CD4-positive, CD25-positive, alpha-beta regulatory T cell (primary cell): Measurements from ENCODE around the gene HERC4. TPM values are rescaled to one million over a fixed set of nuclear protein-coding genes. Genes with fewer than 3 reads are reported as not detected.
A peak's percentile ranks its signal among the peaks of the same experiment; 100 is the strongest.

Experiments
- ATAC-seq, 2 donors: fragments of 150-1000 bp; cut with Tn5 transposase; one replicate each; pipeline ENCODE4 v1.10.0; 2021; ENCODE audit warnings: low read depth in 2 of 2, moderate number of reproducible peaks in 2 of 2, moderate library complexity in 1 of 2
- DNase-seq, 3 donors: peaks; one replicate each; pipeline versions ENCODE4 v3.0.0 to v3.0.0-alpha.2; 2012 to 2022; ENCODE audit warnings: mixed read lengths in 1 of 3
- H3K27ac ChIP-seq: one replicate; pipeline ENCODE4 v1.7.0; 2013; ENCODE audit warnings: mild to moderate bottlenecking, low read length; ENCODE audit not compliant: insufficient read depth, poor library complexity, severe bottlenecking
- H3K27me3 ChIP-seq: one replicate; pipeline ENCODE4 v1.7.0; 2013; ENCODE audit warnings: low read length; ENCODE audit not compliant: control insufficient read depth, insufficient read depth
- H3K36me3 ChIP-seq: one replicate; pipeline ENCODE4 v1.7.0; 2013; ENCODE audit warnings: mild to moderate bottlenecking, low read length, moderate library complexity; ENCODE audit not compliant: control insufficient read depth, insufficient read depth
- H3K4me1 ChIP-seq: 2 replicates; pipeline ENCODE4 v1.7.0; 2013; ENCODE audit warnings: mild to moderate bottlenecking, low read length; ENCODE audit not compliant: insufficient read depth, control insufficient read depth, poor library complexity, severe bottlenecking
- H3K4me3 ChIP-seq: one replicate; pipeline ENCODE4 v1.7.0; 2013; ENCODE audit warnings: low read depth, mild to moderate bottlenecking, low read length, moderate library complexity
- H3K9me3 ChIP-seq, 2 experiments: 1 replicate in 1 of 2; 2 replicates in 1 of 2; pipeline ENCODE4 v1.7.0; 2013; ENCODE audit warnings: low read length in 2 of 2, mild to moderate bottlenecking in 1 of 2, moderate library complexity in 1 of 2; ENCODE audit not compliant: control insufficient read depth in 2 of 2
- H3K27ac Mint-ChIP-seq, 3 donors: one replicate each; pipeline ENCODE4 v1.8.0; 2020 to 2022; ENCODE audit warnings: mild to moderate bottlenecking in 3 of 3, mixed read lengths in 3 of 3, moderate library complexity in 2 of 3
- H3K27me3 Mint-ChIP-seq: one replicate; pipeline ENCODE4 v1.8.0; 2022; ENCODE audit warnings: mild to moderate bottlenecking, mixed read lengths
- H3K36me3 Mint-ChIP-seq: one replicate; pipeline ENCODE4 v1.8.0; 2020; ENCODE audit warnings: mixed read lengths
- H3K4me1 Mint-ChIP-seq, 4 donors: one replicate each; pipeline ENCODE4 v1.8.0; 2020 to 2022; ENCODE audit warnings: mixed read lengths in 4 of 4, mild to moderate bottlenecking in 1 of 4
- H3K4me3 Mint-ChIP-seq, 4 donors: one replicate each; pipeline ENCODE4 v1.8.0; 2020 to 2022; ENCODE audit warnings: mild to moderate bottlenecking in 4 of 4, mixed read lengths in 4 of 4, moderate library complexity in 3 of 4
- H3K9me3 Mint-ChIP-seq, 7 donors: one replicate each; pipeline ENCODE4 v1.8.0; 2020 to 2022; ENCODE audit warnings: mixed read lengths in 7 of 7, mild to moderate bottlenecking in 3 of 7, moderate library complexity in 2 of 7
- polyA plus RNA-seq, 4 donors: library from polyadenylated mRNA; unstranded; fragments of 300-500 nt; fragmentation: Illumina TruSeq; gene quantifications; one replicate each; pipeline ENCODE4 v1.2.3, GENCODE V29; 2021
- total RNA-seq: library from RNA; stranded (reverse); gene quantifications from one replicate; pipeline ENCODE4 v1.2.3, GENCODE V29; 2022

HERC4 gene
- 69.2 TPM for total RNA-seq
- 10 to 100 TPM; 21.6 to 33.4 (median 24.3) TPM for polyA plus RNA-seq

GRCh38 chr10:68074775-68075549 lies at the start of gene HERC4:
Gene HERC4, minus strand, starts transcription at chr10:68075283. Its CDS starts 2,175 bp downstream, at chr10:68073108.
- ATAC-seq (peak; percentile 88 to 90), DNase-seq (peak; percentile 89 to 93 (median 89))

GRCh38 chr10:68124718-68125117 lies 49.6 kb upstream of the HERC4 start:
- DNase-seq (no peak), ATAC-seq (no peak)
- peaks cover 0 to 4% (median 0%) of the 10 kb centered on the region in 4 donors for H3K4me1 Mint-ChIP-seq
- H3K9me3 ChIP-seq = no peaks in the 10 kb centered on the region
- H3K27me3 Mint-ChIP-seq = peaks cover 13% of the 10 kb centered on the region
- no peaks in the 10 kb centered on the region for H3K4me1 ChIP-seq
- peaks cover 8% of the 10 kb centered on the region for H3K27me3 ChIP-seq
- no peak overlapping the region for H3K4me3 ChIP-seq
- no peak overlapping the region for H3K27ac Mint-ChIP-seq
- H3K36me3 Mint-ChIP-seq = no peaks in the 10 kb centered on the region
- no peak overlapping the region for H3K4me3 Mint-ChIP-seq
- no peak overlapping the region for H3K27ac ChIP-seq
- H3K9me3 Mint-ChIP-seq = peaks cover 0 to 2% (median 0%) of the 10 kb centered on the region in 7 donors
- no peaks in the 10 kb centered on the region for H3K36me3 ChIP-seq

More at GRCh38 chr10:68074775-68075549, at the start of gene HERC4:
- peak within 1 kb of the TSS; percentile 97 for H3K27ac ChIP-seq
- H3K27me3 Mint-ChIP-seq = peaks cover 5% of the 10 kb centered on the region
- peaks cover 10% of the 10 kb centered on the region for H3K36me3 Mint-ChIP-seq
- H3K4me1 ChIP-seq = peaks cover 41% of the 10 kb centered on the region
- peak within 1 kb of the TSS; percentile 96 for H3K4me3 ChIP-seq
- peak within 1 kb of the TSS; percentile 94 to 98 (median 95) for H3K27ac Mint-ChIP-seq
- peak within 1 kb of the TSS; percentile 92 to 98 (median 98) for H3K4me3 Mint-ChIP-seq
- H3K36me3 ChIP-seq = peaks cover 12% of the 10 kb centered on the region
- H3K4me1 Mint-ChIP-seq = peaks cover 27 to 44% (median 39%) of the 10 kb centered on the region in 4 donors
- no peaks in the 10 kb centered on the region for H3K27me3 ChIP-seq
- H3K9me3 ChIP-seq = no peaks in the 10 kb centered on the region
- no peaks in the 10 kb centered on the region for H3K9me3 Mint-ChIP-seq

GRCh38 chr10:68121852-68122251 lies 46.8 kb upstream of the HERC4 start:
- H3K9me3 Mint-ChIP-seq = peaks cover 0 to 2% (median 0%) of the 10 kb centered on the region in 7 donors
- Histone ChIP-seq H3K27me3 (peaks cover 11% of the 10 kb centered on the region), H3K4me1 (no peaks in the 10 kb centered on the region), H3K9me3 (no peaks in the 10 kb centered on the region), H3K27ac (no peak overlapping the region), H3K4me3 (no peak overlapping the region), H3K36me3 (no peaks in the 10 kb centered on the region)
- no peaks in the 10 kb centered on the region for H3K36me3 Mint-ChIP-seq
- ATAC-seq (no peak), DNase-seq (no peak)
- H3K27ac Mint-ChIP-seq = no peak overlapping the region
- peaks cover 11% of the 10 kb centered on the region for H3K27me3 Mint-ChIP-seq
- H3K4me3 Mint-ChIP-seq = no peak overlapping the region
- H3K4me1 Mint-ChIP-seq = no peaks in the 10 kb centered on the region

GRCh38 chr10:68121020-68121743 lies 46.1 kb upstream of the HERC4 start:
- H3K36me3 Mint-ChIP-seq = no peaks in the 10 kb centered on the region

GRCh38 chr10:68118657-68119056 lies 43.6 kb upstream of the HERC4 start:
- Histone ChIP-seq H3K9me3 (no peaks in the 10 kb centered on the region), H3K36me3 (no peaks in the 10 kb centered on the region), H3K4me3 (no peak overlapping the region), H3K27ac (no peak overlapping the region), H3K27me3 (peaks cover 5% of the 10 kb centered on the region), H3K4me1 (no peaks in the 10 kb centered on the region)
- peak overlapping the region in 1 of 3 donors; percentile 13 for H3K27ac Mint-ChIP-seq
- H3K27me3 Mint-ChIP-seq = peaks cover 18% of the 10 kb centered on the region
- ATAC-seq = no peak
- peaks cover 0 to 4% (median 0%) of the 10 kb centered on the region in 4 donors for H3K4me1 Mint-ChIP-seq
- H3K4me3 Mint-ChIP-seq = no peak overlapping the region
- no peaks in the 10 kb centered on the region for H3K36me3 Mint-ChIP-seq
- DNase-seq = no peak
- H3K9me3 Mint-ChIP-seq = peaks cover 0 to 1% (median 0%) of the 10 kb centered on the region in 7 donors

More at GRCh38 chr10:68121020-68121743, 46.1 kb upstream of the HERC4 start:
- Histone ChIP-seq H3K27me3 (peaks cover 11% of the 10 kb centered on the region), H3K4me3 (no peak overlapping the region), H3K36me3 (no peaks in the 10 kb centered on the region), H3K4me1 (no peaks in the 10 kb centered on the region), H3K9me3 (no peaks in the 10 kb centered on the region), H3K27ac (no peak overlapping the region)
- H3K27ac Mint-ChIP-seq = no peak overlapping the region
- DNase-seq (no peak), ATAC-seq (no peak)
- no peaks in the 10 kb centered on the region for H3K4me1 Mint-ChIP-seq
- peaks cover 16% of the 10 kb centered on the region for H3K27me3 Mint-ChIP-seq
- H3K4me3 Mint-ChIP-seq = no peak overlapping the region
- peaks cover 0 to 1% (median 0%) of the 10 kb centered on the region in 7 donors for H3K9me3 Mint-ChIP-seq

- ATAC-seq (no peak), DNase-seq (no peak)
- Histone ChIP-seq H3K4me1 (no peaks in the 10 kb centered on the region), H3K27ac (no peak overlapping the region), H3K9me3 (no peaks in the 10 kb centered on the region), H3K27me3 (peaks cover 3% of the 10 kb centered on the region), H3K36me3 (no peaks in the 10 kb centered on the region), H3K4me3 (no peak overlapping the region)
- H3K9me3 Mint-ChIP-seq = peaks cover 0 to 1% (median 0%) of the 10 kb centered on the region in 7 donors
- H3K4me1 Mint-ChIP-seq = peaks cover 0 to 4% (median 0%) of the 10 kb centered on the region in 4 donors
- no peak overlapping the region for H3K4me3 Mint-ChIP-seq
- no peak overlapping the region for H3K27ac Mint-ChIP-seq
- H3K36me3 Mint-ChIP-seq = no peaks in the 10 kb centered on the region
- H3K27me3 Mint-ChIP-seq = peaks cover 42% of the 10 kb centered on the region
Measured at GRCh38 chr10:68112837-68113236, 37.8 kb upstream of the HERC4 start.

GRCh38 chr10:68111584-68111983 lies 36.5 kb upstream of the HERC4 start:
- no peaks in the 10 kb centered on the region for H3K9me3 ChIP-seq
- DNase-seq = no peak
- H3K27me3 Mint-ChIP-seq = peaks cover 49% of the 10 kb centered on the region
- H3K27ac Mint-ChIP-seq = no peak overlapping the region
- no peak for ATAC-seq
- H3K36me3 ChIP-seq = no peaks in the 10 kb centered on the region
- no peaks in the 10 kb centered on the region for H3K27me3 ChIP-seq
- H3K4me3 ChIP-seq = no peak overlapping the region
- H3K4me1 Mint-ChIP-seq = peaks cover 0 to 4% (median 0%) of the 10 kb centered on the region in 4 donors
- no peak overlapping the region for H3K27ac ChIP-seq
- no peak overlapping the region for H3K4me3 Mint-ChIP-seq
- H3K9me3 Mint-ChIP-seq = peaks cover 0 to 1% (median 0%) of the 10 kb centered on the region in 7 donors
- no peaks in the 10 kb centered on the region for H3K36me3 Mint-ChIP-seq
- H3K4me1 ChIP-seq = no peaks in the 10 kb centered on the region
